ENCODE measurements around the gene AFAP1. TPM values are rescaled to one million over a fixed set of nuclear protein-coding genes. Genes with fewer than 3 reads are reported as not detected.

The AFAP1 gene
- total RNA-seq = 10 to 100 TPM; 15.8 to 42.9 (median 31.3) TPM

- Histone ChIP-seq H3K4me1 (peaks cover 0 to 13% (median 0%) of the 10 kb centered on the region in 4 donors), H3K36me3 (no peaks in the 10 kb centered on the region), H3K9me3 (peaks cover 0 to 3% (median 0%) of the 10 kb centered on the region in 4 donors), H3K27me3 (peaks cover 0 to 6% of the 10 kb centered on the region in 2 donors), H3K4me3 (peak within 1 kb of the TSS; percentile 64 to 90 (median 82)), H3K27ac (peak within 1 kb of the TSS; percentile 80 to 96 (median 94))
- TF ChIP-seq POLR2A (IDR thresholded peaks at IDR 0.05) (peak; percentile 63 to 78), CTCF (IDR thresholded peaks at IDR 0.05) (peak in 1 of 6 experiments; percentile 9)
- DNase-seq = peak; percentile 67 to 93 (median 90)
Measured at GRCh38 chr4:7939377-7940108, at the start of gene AFAP1. Gene AFAP1 (minus strand): TSS chr4:7939861. CDS start chr4:7872078, 67,783 bp downstream.

GRCh38 chr4:7988437-7988836 lies 48.8 kb upstream of the AFAP1 start:
- Histone ChIP-seq H3K36me3 (no peaks in the 10 kb centered on the region), H3K4me1 (peaks cover 0 to 19% (median 0%) of the 10 kb centered on the region in 4 donors), H3K27ac (no peak overlapping the region), H3K4me3 (no peak overlapping the region), H3K27me3 (no peaks in the 10 kb centered on the region), H3K9me3 (no peaks in the 10 kb centered on the region)
- TF ChIP-seq POLR2A (IDR thresholded peaks at IDR 0.05) (no peak), CTCF (IDR thresholded peaks at IDR 0.05) (no peak)
- DNase-seq = no peak

GRCh38 chr4:7987148-7987989 lies 47.7 kb upstream of the AFAP1 start:
- no peak overlapping the region for H3K4me3 ChIP-seq
- peak; percentile 53 to 86 (median 79) for DNase-seq
- no peaks in the 10 kb centered on the region for H3K27me3 ChIP-seq
- H3K4me1 ChIP-seq = peaks cover 0 to 24% (median 1%) of the 10 kb centered on the region in 4 donors
- H3K36me3 ChIP-seq = no peaks in the 10 kb centered on the region
- H3K9me3 ChIP-seq = no peaks in the 10 kb centered on the region
- H3K27ac ChIP-seq = no peak overlapping the region
- peak; percentile 33 to 91 (median 78) for TF ChIP-seq CTCF (IDR thresholded peaks at IDR 0.05)
- TF ChIP-seq POLR2A (IDR thresholded peaks at IDR 0.05) = no peak

- Histone ChIP-seq H3K27ac (peak overlapping the region in 1 of 4 donors; percentile 25), H3K27me3 (no peaks in the 10 kb centered on the region), H3K9me3 (no peaks in the 10 kb centered on the region), H3K4me3 (no peak overlapping the region), H3K36me3 (no peaks in the 10 kb centered on the region), H3K4me1 (peaks cover 0 to 31% (median 1%) of the 10 kb centered on the region in 4 donors)
- TF ChIP-seq POLR2A (IDR thresholded peaks at IDR 0.05) = no peak
- TF ChIP-seq CTCF (IDR thresholded peaks at IDR 0.05) = no peak
- no peak for DNase-seq
Measured at GRCh38 chr4:7985891-7986441, 46.3 kb upstream of the AFAP1 start.

GRCh38 chr4:7985072-7985471 lies 45.4 kb upstream of the AFAP1 start:
- peaks cover 0 to 34% (median 1%) of the 10 kb centered on the region in 4 donors for H3K4me1 ChIP-seq
- no peak for DNase-seq
- no peak overlapping the region for H3K27ac ChIP-seq
- TF ChIP-seq CTCF (IDR thresholded peaks at IDR 0.05) (no peak), POLR2A (IDR thresholded peaks at IDR 0.05) (no peak)
- no peak overlapping the region for H3K4me3 ChIP-seq
- H3K36me3 ChIP-seq = no peaks in the 10 kb centered on the region
- no peaks in the 10 kb centered on the region for H3K9me3 ChIP-seq
- H3K27me3 ChIP-seq = no peaks in the 10 kb centered on the region

Data from Peyer's patch (tissue), 4 donors.